OCI-LY1 (cell line): Measurements from ENCODE around the gene TRIM4.

Experiments used
- H2AFZ ChIP-seq: fragments of 200-600 bp; sonication (generic), shearing (Covaris generic); 2 replicates; pipeline ENCODE4 v1.6.0; 2014; ENCODE audit warnings: antibody characterized with exemption, mild to moderate bottlenecking, low read length
- H3F3A ChIP-seq: fragments of 200-600 bp; sonication (generic), shearing (Covaris generic); 2 replicates; pipeline ENCODE4 v1.6.0; 2014; ENCODE audit warnings: mild to moderate bottlenecking, antibody characterized with exemption, low read length, moderate library complexity; ENCODE audit not compliant: insufficient read depth
- H3K27ac ChIP-seq: fragments of 200-600 bp; sonication (generic); 2 replicates; pipeline ENCODE4 v1.5.1; 2014; ENCODE audit warnings: low read length, mixed run types, mild to moderate bottlenecking, low read depth; ENCODE audit not compliant: poor library complexity, severe bottlenecking
- H3K27me3 ChIP-seq: fragments of 200-600 bp; sonication (generic); 2 replicates; pipeline ENCODE4 v1.6.0; 2014; ENCODE audit warnings: antibody characterized with exemption, mild to moderate bottlenecking, low read length, moderate library complexity; ENCODE audit not compliant: insufficient read depth
- H3K36me3 ChIP-seq: fragments of 200-600 bp; sonication (generic); 2 replicates; pipeline ENCODE4 v1.6.1; 2014; ENCODE audit warnings: mild to moderate bottlenecking, antibody characterized with exemption, low read length, moderate library complexity, mixed read lengths; ENCODE audit not compliant: insufficient read depth
- H3K4me1 ChIP-seq: fragments of 200-600 bp; sonication (generic); 2 replicates; pipeline ENCODE4 v1.5.1; 2014; ENCODE audit warnings: mild to moderate bottlenecking, low read length, moderate library complexity; ENCODE audit not compliant: insufficient read depth, severe bottlenecking
- H3K4me2 ChIP-seq: fragments of 200-600 bp; sonication (generic), shearing (Covaris generic); 2 replicates; pipeline ENCODE4 v1.6.1; 2014; ENCODE audit warnings: low read length
- H3K4me3 ChIP-seq: fragments of 200-600 bp; sonication (generic); 2 replicates; pipeline ENCODE4 v1.5.1; 2014; ENCODE audit warnings: low read length, low read depth, mild to moderate bottlenecking, mixed read lengths; ENCODE audit not compliant: poor library complexity, severe bottlenecking
- H3K79me2 ChIP-seq: fragments of 200-600 bp; shearing (Covaris generic); 2 replicates; pipeline ENCODE4 v1.6.1; 2016; ENCODE audit warnings: mixed run types, low read length, mixed read lengths; ENCODE audit not compliant: insufficient read depth
- H3K9ac ChIP-seq: fragments of 200-600 bp; sonication (generic), shearing (Covaris generic); 2 replicates; pipeline ENCODE4 v1.6.1; 2014; ENCODE audit warnings: mild to moderate bottlenecking, low read length, mixed read lengths
- H3K9me2 ChIP-seq: fragments of 200-600 bp; sonication (generic), shearing (Covaris generic); 2 replicates; pipeline ENCODE4 v1.6.1; 2014; ENCODE audit warnings: low read depth, mild to moderate bottlenecking, low read length, mixed read lengths
- H3K9me3 ChIP-seq: fragments of 200-600 bp; shearing (Covaris generic); 2 replicates; pipeline ENCODE4 v1.6.1; 2014; ENCODE audit warnings: low read length, mixed read lengths
- H4K20me1 ChIP-seq: fragments of 200-600 bp; sonication (generic), shearing (Covaris generic); 2 replicates; pipeline ENCODE4 v1.6.0; 2016; ENCODE audit warnings: mild to moderate bottlenecking, low read length; ENCODE audit not compliant: insufficient read depth
- CTCF ChIP-seq: fragments of 200-600 bp; sonication (generic), shearing (Covaris generic); IDR thresholded peaks from 2 replicates; pipeline ENCODE4 v1.5.1; 2017; ENCODE audit warnings: mild to moderate bottlenecking, antibody characterized with exemption, low read length, moderate library complexity, mixed read lengths
- EZH2 ChIP-seq: fragments of 200-600 bp; sonication (generic), shearing (Covaris generic); IDR thresholded peaks from 2 replicates; pipeline ENCODE4 v1.8.0; 2017; ENCODE audit warnings: borderline replicate concordance, mixed run types, mild to moderate bottlenecking, antibody characterized with exemption, low read length, moderate library complexity, mixed read lengths

The TRIM4 gene

GRCh38 chr7:99899830-99900519, 19.4 kb downstream of the TRIM4 start:
- H3K9me3 ChIP-seq, result no peaks in the 10 kb centered on the region
- no peak overlapping the region for H3K4me3 ChIP-seq
- H3K4me2 ChIP-seq, result no peak overlapping the region
- TF ChIP-seq CTCF (no peak), EZH2 (no peak)
- H3K9me2 ChIP-seq, result no peaks in the 10 kb centered on the region
- no peaks in the 10 kb centered on the region for H4K20me1 ChIP-seq
- no peak overlapping the region for H3K27ac ChIP-seq
- peaks cover 51% of the 10 kb centered on the region for H3K36me3 ChIP-seq
- no peak overlapping the region for H2AFZ ChIP-seq
- no peaks in the 10 kb centered on the region for H3K4me1 ChIP-seq
- no peaks in the 10 kb centered on the region for H3F3A ChIP-seq
- no peaks in the 10 kb centered on the region for H3K79me2 ChIP-seq
- H3K27me3 ChIP-seq, result no peaks in the 10 kb centered on the region
- H3K9ac ChIP-seq, result no peak overlapping the region

- H3F3A ChIP-seq, result no peaks in the 10 kb centered on the region
- no peaks in the 10 kb centered on the region for H3K27me3 ChIP-seq
- no peaks in the 10 kb centered on the region for H3K9me3 ChIP-seq
- no peak overlapping the region for H2AFZ ChIP-seq
- TF ChIP-seq CTCF, result no peak
- TF ChIP-seq EZH2, result no peak
- no peaks in the 10 kb centered on the region for H3K9me2 ChIP-seq
- H3K9ac ChIP-seq, result no peak overlapping the region
- H3K79me2 ChIP-seq, result no peaks in the 10 kb centered on the region
- peaks cover 43% of the 10 kb centered on the region for H3K36me3 ChIP-seq
- H3K4me3 ChIP-seq, result no peak overlapping the region
- H4K20me1 ChIP-seq, result no peaks in the 10 kb centered on the region
- no peak overlapping the region for H3K4me2 ChIP-seq
- no peaks in the 10 kb centered on the region for H3K4me1 ChIP-seq
- no peak overlapping the region for H3K27ac ChIP-seq
Observed at GRCh38 chr7:99898836-99899235, 20.5 kb downstream of the TRIM4 start.

- Histone ChIP-seq H2AFZ (no peak overlapping the region), H3K9me2 (no peaks in the 10 kb centered on the region), H3K36me3 (peaks cover 34% of the 10 kb centered on the region), H3K9ac (no peak overlapping the region), H3K4me1 (no peaks in the 10 kb centered on the region), H3K4me3 (no peak overlapping the region), H3K4me2 (no peak overlapping the region), H4K20me1 (no peaks in the 10 kb centered on the region), H3F3A (no peaks in the 10 kb centered on the region), H3K27ac (no peak overlapping the region), H3K79me2 (no peaks in the 10 kb centered on the region), H3K9me3 (no peaks in the 10 kb centered on the region), H3K27me3 (no peaks in the 10 kb centered on the region)
- TF ChIP-seq CTCF (no peak), EZH2 (no peak)
Observed at GRCh38 chr7:99898023-99898357, 21.3 kb downstream of the TRIM4 start.
